22Rv1 (cell line): ENCODE measurements around the gene GFOD1.
"Not testable (repeated sequence)": the region's sequence is repeated elsewhere in the genome, so short reads cannot be mapped to it uniquely, and the experiment has no call there.

ENCODE experiments used
- H3K27ac ChIP-seq: fragments of 450-650 bp; 2 replicates; pipeline ENCODE4 v1.5.1; 2017
- ZFX ChIP-seq: fragments of 450-650 bp; IDR thresholded peaks from 2 replicates; pipeline ENCODE4 v1.6.1; 2017; ENCODE audit warnings: antibody characterized with exemption, borderline replicate concordance
- TF ChIP-seq, protein P1 (sequence below): fragments of 450-650 bp; IDR thresholded peaks from 2 replicates; pipeline ENCODE4 v1.5.1; 2017; ENCODE audit warnings: mild to moderate bottlenecking

GFOD1 gene

GRCh38 chr6:13436399-13437217, 50.8 kb downstream of the GFOD1 start:
- H3K27ac ChIP-seq: no peak overlapping the region

DNA sequence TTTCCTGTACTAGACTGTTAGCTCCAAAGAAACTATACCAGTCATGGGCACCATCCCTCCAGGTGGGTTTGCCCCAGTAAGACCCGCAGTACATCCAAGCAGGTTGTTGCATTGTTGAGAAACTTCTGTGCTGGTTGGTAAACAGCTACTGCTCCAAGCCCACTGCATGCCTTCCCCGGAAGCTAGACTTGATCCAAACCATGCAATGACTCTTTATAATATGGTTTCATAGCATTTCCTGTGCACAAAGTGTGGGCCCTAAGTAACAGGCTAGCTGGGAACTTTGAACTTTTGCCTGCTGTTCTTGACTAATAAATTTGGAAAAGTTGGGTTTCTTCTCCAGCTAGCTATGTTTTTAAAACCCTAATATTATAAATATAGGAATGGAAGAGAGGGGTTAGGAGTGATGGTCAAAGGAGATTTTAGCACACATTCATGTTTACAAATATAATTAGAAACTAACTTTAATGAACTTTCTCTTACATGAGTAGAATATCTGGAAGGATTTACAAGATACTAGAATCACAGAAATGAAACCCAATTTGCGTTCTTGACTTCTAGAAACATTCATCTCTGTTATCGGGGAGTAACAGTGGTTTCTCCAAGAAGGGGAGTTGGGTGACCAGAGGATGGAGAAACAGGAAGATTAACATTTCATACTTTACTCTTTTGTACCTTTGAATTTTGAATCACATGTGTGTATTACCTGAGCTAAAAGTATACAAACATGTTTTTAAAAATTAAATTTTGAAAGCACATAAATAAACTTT, 51.7 kb downstream of the GFOD1 start:
- no peak overlapping the region for H3K27ac ChIP-seq
- TF ChIP-seq, protein P1, sequence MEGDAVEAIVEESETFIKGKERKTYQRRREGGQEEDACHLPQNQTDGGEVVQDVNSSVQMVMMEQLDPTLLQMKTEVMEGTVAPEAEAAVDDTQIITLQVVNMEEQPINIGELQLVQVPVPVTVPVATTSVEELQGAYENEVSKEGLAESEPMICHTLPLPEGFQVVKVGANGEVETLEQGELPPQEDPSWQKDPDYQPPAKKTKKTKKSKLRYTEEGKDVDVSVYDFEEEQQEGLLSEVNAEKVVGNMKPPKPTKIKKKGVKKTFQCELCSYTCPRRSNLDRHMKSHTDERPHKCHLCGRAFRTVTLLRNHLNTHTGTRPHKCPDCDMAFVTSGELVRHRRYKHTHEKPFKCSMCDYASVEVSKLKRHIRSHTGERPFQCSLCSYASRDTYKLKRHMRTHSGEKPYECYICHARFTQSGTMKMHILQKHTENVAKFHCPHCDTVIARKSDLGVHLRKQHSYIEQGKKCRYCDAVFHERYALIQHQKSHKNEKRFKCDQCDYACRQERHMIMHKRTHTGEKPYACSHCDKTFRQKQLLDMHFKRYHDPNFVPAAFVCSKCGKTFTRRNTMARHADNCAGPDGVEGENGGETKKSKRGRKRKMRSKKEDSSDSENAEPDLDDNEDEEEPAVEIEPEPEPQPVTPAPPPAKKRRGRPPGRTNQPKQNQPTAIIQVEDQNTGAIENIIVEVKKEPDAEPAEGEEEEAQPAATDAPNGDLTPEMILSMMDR: no peak
- TF ChIP-seq ZFX: no peak

More at GRCh38 chr6:13436399-13437217, 50.8 kb downstream of the GFOD1 start:
- TF ChIP-seq, protein P1: no peak
- no peak for TF ChIP-seq ZFX

- no peak for TF ChIP-seq ZFX
- TF ChIP-seq, protein P1: no peak
- H3K27ac ChIP-seq: no peak overlapping the region
Measured at GRCh38 chr6:13434777-13435176, 52.6 kb downstream of the GFOD1 start.

DNA sequence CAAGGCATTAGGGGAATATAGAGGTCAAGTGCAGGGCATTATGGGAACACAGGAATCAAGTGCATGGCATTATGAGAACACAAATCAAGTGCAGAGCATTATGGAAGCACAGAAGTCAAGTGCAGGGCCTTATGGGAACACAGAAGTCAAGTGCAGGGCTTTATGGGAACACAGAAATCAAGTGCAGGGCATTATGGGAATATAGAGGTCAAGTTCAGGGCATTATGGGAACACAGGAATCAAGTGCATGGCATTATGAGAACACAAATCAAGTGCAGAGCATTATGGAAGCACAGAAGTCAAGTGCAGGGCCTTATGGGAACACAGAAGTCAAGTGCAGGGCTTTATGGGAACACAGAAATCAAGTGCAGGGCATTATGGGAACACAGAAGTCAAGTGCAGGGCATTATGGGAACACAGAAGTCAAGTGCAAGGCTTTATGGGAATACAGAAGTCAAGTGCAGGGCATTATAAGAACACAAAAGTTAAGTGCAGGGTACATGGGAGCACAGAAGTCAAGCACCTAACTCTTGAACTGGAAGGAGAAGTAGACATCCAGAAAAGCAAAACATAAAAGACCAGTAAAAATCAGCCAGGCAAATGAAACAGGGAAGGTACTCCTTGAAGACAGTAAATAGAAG, 53.1 kb downstream of the GFOD1 start:
- H3K27ac ChIP-seq: not testable (repeated sequence)

DNA sequence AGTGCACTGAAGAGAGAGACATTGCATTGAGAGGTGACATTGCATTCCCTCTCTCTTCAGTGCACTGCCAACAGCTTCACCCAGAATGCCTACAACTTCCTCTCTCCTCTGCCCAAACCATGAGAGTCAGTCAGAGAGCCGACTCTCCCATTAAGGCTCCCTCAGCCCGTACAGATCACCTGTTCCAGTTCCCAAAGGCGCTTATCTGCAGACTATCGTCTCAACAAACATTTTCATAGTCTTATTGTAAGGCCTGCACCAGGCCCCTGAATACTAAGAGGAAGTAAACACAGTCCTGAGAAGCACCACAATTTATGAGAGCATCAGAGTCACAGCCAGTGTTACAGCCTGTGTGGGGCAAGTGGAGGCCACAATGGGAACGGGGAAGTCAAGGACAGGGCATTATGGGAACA, 53.7 kb downstream of the GFOD1 start:
- TF ChIP-seq, protein P1: no peak
- no peak for TF ChIP-seq ZFX
- H3K27ac ChIP-seq: no peak overlapping the region

- no peak for TF ChIP-seq ZFX
- TF ChIP-seq, protein P1: no peak
- no peak overlapping the region for H3K27ac ChIP-seq
Measured at GRCh38 chr6:13432526-13433184, 54.7 kb downstream of the GFOD1 start.

GRCh38 chr6:13431861-13432465, 55.4 kb downstream of the GFOD1 start:
- TF ChIP-seq, protein P1: no peak
- TF ChIP-seq ZFX: no peak
- no peak overlapping the region for H3K27ac ChIP-seq
